Measurements from ENCODE around the gene ITGB6.

DNA sequence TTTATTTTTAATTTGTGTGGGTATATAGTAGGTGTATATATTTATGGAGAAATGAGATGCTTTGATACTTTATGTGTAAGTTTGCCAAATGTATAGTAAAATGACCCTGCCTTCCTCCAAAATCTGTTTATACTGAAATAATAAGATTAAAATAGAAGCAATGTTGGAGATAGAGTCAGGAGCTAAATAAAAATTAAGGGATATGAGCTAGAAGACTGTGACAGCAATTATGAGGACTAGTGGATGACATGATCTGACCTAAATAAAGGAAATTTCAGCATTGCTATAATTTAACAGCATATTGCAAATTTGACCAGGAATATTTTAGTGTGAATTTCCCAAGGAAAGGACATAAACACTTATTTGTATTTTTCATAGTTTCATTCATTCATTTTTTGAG, 60.7 kb downstream of the ITGB6 start:
- TF ChIP-seq CREB1 (CRISPR knock-in tag; IDR thresholded peaks at IDR 0.05) (no peak), CTCF (IDR thresholded peaks at IDR 0.05) (no peak), ETV6 (CRISPR knock-in tag; IDR thresholded peaks at IDR 0.05) (no peak), ZBTB21 (CRISPR knock-in tag; IDR thresholded peaks at IDR 0.05; ENCODE audit: borderline replicate concordance) (no peak), ELF4 (CRISPR knock-in tag; IDR thresholded peaks at IDR 0.05; ENCODE audit: low read depth) (no peak), CDX4 (CRISPR knock-in tag; IDR thresholded peaks at IDR 0.05; ENCODE audit: borderline replicate concordance) (no peak), NR2C2 (CRISPR knock-in tag; IDR thresholded peaks at IDR 0.05) (no peak), PREB (CRISPR knock-in tag; IDR thresholded peaks at IDR 0.05; ENCODE audit: borderline replicate concordance) (no peak), STAT6 (CRISPR knock-in tag; conservative IDR thresholded peaks at IDR 0.05; ENCODE audit: low read depth) (no peak)
- TF ChIP-seq, protein P1, sequence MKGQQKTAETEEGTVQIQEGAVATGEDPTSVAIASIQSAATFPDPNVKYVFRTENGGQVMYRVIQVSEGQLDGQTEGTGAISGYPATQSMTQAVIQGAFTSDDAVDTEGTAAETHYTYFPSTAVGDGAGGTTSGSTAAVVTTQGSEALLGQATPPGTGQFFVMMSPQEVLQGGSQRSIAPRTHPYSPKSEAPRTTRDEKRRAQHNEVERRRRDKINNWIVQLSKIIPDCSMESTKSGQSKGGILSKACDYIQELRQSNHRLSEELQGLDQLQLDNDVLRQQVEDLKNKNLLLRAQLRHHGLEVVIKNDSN (CRISPR knock-in tag; IDR thresholded peaks at IDR 0.05), result no peak

Data from WTC11 (cell line).